NAMALWA (cell line): ENCODE data around the gene SENP5.
A peak's percentile ranks its signal among the peaks of the same experiment; 100 is the strongest.

Experiments used
- DNase-seq: peaks from one replicate; pipeline ENCODE4 v3.0.0-alpha.2; 2015; ENCODE audit warnings: low spot score

The SENP5 gene

GRCh38 chr3:196883361-196883760, 15.6 kb downstream of the SENP5 start:
- no peak for DNase-seq

DNA sequence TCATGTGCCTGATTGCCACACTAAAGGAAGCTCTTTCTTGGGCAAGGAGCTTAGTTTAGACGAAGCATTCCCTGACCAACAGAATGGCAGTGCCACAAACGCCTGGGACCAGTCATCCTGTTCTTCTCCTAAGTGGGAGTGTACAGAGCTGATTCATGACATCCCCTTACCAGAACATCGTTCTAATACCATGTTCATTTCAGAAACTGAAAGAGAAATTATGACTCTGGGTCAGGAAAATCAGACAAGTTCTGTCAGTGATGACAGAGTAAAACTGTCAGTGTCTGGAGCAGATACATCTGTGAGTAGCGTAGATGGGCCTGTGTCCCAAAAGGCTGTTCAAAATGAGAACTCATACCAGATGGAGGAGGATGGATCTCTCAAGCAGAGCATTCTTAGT, 18.4 kb downstream of the SENP5 start:
- no peak for DNase-seq

GRCh38 chr3:196889844-196890708, 22.4 kb downstream of the SENP5 start:
- no peak for DNase-seq

- no peak for DNase-seq
Measured at GRCh38 chr3:196894557-196895295, 27.0 kb downstream of the SENP5 start.

- DNase-seq = no peak
Measured at GRCh38 chr3:196896229-196896628, 28.5 kb downstream of the SENP5 start.

DNA sequence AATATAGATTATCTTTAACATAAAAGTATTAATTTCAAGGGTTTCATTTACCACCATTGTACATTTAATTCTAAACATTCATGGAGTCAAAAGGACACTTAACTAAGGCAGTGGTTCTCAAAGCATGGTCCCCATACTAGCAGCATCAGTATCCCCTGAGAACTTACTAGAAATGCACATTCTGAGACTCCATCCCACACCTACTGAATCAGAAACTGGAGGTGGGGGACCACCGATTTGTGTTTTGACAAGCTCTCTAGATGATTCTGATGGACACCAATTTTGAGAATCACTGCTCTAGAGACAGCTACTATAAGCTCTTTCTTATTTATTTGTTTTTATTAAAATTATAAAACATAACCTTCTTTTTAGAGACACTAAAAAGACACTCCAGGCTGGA, 34.0 kb downstream of the SENP5 start:
- no peak for DNase-seq

DNA sequence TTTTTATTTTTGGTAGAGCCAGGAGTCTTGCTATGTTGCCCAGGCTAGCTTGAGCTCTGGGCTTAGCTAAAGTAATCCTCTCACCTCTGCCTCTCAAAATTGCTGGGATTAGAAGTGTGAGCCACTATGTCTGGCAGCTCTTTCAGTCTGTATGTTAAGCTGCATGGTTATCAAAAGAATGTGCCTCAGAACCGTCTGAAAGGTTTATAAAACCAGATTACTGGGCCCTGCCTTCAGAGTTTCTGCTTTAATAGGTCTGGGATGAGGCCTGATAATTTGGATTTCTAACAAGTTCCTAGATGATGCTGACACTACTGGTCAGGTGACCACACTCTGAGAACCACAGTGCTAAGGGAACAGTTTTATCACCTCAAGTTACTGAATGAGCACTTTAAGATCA, 34.6 kb downstream of the SENP5 start:
- no peak for DNase-seq

- DNase-seq = no peak
Measured at GRCh38 chr3:196903740-196904139, 36.0 kb downstream of the SENP5 start.

- no peak for DNase-seq
Measured at GRCh38 chr3:196914866-196915265, 47.1 kb downstream of the SENP5 start.

GRCh38 chr3:196915375-196915774, 47.7 kb downstream of the SENP5 start:
- no peak for DNase-seq

DNA sequence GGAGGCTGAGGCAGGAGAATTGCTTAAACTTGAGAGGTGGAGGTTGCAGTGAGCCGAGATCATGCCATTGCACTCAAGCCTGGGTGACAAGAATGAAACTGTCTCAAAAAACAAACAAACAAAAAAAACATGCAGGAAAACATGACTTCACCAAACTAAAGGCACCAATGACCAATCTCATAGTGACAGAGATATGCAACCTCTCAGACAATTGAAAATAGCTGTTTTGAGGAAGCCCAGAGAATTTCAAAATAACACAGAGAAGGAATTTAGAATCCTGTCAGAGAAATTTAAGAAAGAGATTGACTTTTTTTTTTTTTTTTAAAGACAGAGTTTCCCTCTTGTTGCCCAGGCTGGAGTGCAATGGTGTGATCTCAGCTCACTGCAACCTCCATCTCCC, 48.5 kb downstream of the SENP5 start:
- DNase-seq = no peak

DNA sequence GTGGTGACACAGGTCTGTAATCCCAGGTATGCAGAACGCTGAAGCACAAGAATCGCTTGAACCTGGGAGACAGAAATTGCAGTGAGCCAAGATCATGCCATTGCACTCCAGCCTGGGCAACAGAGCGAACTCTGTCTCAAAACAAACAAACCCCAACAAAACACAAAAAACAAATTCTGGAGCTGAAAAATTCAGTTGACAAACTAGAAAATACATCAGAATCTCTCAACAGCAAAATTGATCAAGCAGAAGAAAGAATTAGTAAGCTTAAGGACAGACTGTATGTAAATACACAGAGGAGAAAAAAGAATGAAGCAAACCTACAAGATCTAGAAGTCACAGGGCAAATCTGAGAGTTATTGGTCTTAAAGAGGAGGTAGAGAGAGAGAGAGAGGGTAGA, 49.3 kb downstream of the SENP5 start:
- DNase-seq = no peak

DNA sequence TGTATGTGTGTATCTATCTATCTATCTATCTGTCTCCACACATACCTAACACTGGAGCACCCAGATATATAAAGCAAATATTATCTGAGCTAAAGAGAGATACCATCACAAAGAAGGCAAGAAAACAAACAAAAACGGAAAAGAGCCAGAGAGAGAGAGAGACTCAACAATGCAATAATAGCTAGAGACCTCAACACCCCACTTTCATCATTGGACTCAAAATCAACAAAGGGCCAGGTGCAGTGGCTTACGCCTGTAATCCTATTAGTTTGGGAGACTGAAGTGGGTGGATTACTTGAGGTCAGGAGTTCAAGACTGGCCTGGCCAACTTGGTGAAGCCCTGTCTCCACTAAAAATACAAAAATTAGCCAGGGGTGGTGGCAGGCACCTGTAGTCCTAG, 51.2 kb downstream of the SENP5 start:
- DNase-seq = no peak

GRCh38 chr3:196920733-196921132, 53.0 kb downstream of the SENP5 start:
- peak; percentile 33 for DNase-seq

DNA sequence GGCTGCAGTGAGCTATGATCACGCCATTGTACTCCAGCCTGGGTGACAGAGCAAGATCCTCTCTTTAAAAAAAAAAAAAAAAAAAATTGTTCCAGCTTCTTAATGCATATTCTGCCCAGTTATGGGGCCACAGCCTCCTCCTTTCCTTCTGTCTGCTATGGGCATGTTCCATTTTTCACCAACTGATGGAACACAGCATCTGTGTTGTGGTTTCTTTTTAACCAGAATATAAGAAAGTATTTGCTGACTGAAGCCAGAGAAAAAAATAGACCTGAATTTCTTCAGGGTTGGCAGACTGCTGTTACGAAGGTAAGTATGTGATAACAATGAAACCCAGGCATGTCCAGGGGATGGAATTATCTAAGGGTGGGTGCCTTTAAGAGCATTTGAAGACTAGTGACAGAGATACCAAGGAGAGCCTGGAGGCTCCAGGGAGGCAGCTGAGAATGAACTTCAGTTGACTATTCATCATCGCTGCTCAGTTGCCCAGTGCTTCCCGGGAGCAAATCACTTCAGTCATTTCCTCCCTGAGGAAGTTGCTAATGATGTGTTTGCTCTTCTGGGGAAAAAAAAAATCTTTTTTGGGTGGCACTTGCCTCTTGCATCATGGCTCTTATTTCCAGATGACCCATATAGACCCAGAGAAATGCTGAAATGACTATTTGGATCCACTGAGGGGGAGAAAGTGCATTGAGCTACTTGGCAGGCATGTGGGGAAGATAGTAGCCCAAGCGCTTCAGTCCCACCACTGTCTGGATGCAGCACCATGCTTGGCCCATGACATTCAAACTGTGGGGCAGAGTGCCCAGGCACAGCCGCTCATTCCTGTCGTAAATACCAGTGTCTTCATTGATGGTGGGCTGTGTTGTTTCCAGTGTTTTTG, 60.1 kb downstream of the SENP5 start:
- no peak for DNase-seq

DNA sequence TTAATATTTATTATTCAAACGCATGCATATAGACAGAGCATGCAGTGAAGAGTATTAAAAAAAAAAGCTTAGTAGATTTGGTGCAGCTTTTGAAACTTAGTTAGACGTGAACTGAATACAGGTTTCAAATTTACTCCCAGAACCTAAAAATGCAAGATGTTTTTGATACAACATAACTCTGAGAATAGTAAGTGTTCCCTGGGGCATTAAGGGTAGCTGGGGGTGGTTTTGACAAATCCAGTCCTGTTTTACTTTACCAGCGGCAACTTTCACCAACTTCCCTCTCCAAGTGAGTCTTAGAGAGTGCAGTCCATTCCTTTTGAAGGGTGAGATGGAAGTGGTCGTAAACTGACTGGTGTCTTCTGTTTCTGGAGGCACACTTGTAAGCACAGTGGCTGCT, 63.4 kb downstream of the SENP5 start:
- no peak for DNase-seq

- DNase-seq = peak; percentile 40
Measured at GRCh38 chr3:196931828-196932587, 64.3 kb downstream of the SENP5 start.

DNA sequence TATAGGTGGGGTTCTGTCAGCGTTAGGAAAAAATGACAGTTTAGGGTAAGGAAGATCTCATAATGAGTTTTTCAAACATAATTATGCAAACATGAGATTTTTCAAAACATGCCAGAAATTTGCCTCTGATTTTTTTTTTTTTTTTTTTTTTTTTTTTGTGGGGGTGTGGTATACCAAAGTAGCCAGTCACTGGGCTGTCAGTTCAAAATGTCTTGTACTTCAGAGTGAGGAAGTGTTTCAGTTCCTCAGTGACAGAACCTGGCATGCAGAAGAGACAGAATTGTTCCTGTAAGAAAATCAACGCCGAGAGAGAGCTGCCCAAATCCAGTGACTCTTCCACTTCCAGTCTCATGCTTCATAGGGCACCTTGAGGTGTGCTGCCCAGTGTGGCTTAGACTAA, 64.9 kb downstream of the SENP5 start:
- peak; percentile 33 for DNase-seq

DNA sequence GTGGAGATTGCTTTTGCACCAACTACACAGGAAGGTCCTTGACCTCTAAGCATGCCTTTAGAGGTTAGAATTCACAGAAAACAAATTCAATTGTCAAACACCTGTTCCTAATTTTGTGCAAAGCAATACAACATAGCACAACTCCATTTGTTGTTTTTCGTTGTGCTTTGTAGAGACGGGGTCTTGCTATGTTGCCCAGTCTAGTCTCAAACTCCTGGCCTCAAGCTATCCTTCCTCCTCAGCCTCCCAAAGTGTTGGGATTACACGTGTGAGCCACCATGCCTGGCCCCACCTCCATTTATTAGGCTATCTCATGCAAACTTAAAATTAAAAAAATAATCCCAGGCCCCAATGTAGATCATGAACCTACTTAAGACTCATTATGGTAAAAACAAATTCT, 68.6 kb downstream of the SENP5 start:
- DNase-seq = no peak

DNA sequence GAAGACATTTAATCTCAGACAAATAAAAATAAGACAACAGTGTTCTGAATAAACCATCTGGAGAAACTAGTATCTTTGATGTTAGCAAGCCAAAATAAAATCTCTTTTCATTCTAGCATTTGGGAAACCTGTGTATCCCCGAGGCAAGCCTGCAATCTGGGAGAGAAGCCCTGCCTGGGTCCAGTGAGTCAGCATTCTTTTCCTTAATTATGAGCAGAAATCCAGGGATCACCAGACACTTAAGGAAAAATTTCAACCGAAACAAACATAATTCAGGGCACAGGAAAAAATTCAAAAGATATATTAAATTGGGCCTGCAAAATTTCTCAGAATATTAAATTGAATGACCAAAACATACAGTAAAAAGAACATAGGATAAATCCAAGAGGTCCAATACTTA, 70.4 kb downstream of the SENP5 start:
- DNase-seq = no peak

- DNase-seq = no peak
Measured at GRCh38 chr3:196938576-196938975, 70.9 kb downstream of the SENP5 start.

- peak; percentile 65 for DNase-seq
Measured at GRCh38 chr3:196941729-196942225, 74.1 kb downstream of the SENP5 start.
